Upper lobe of left lung (tissue), 6 donors: ENCODE data around the gene RECK. TPM values are rescaled to one million over a fixed set of nuclear protein-coding genes. Genes with fewer than 3 reads are reported as not detected.

Source experiments
- ATAC-seq, 2 donors: fragments of 200-7000 bp; cut with Tn5 transposase; one replicate each; pipeline ENCODE4 v1.9.1; 2022; ENCODE audit warnings: mild to moderate bottlenecking in 2 of 2, moderate library complexity in 2 of 2; ENCODE audit not compliant: low FRiP score in 2 of 2
- DNase-seq, 2 donors: peaks; one replicate each; pipeline ENCODE4 v3.0.0-alpha.2; 2019 to 2020
- H3K27ac ChIP-seq, 4 donors: fragments of 200-600 bp; sonication (generic); one replicate each; pipeline ENCODE4 v1.5.1; 2016 to 2019
- H3K27me3 ChIP-seq, 4 donors: fragments of 200-600 bp; sonication (generic); one replicate each; pipeline ENCODE4 v1.5.1; 2017 to 2019
- H3K36me3 ChIP-seq, 4 donors: fragments of 200-600 bp; sonication (generic); one replicate each; pipeline ENCODE4 v1.5.1; 2016 to 2019
- H3K4me1 ChIP-seq, 4 donors: fragments of 200-600 bp; sonication (generic); one replicate each; pipeline ENCODE4 v1.5.1; 2018 to 2019
- H3K4me3 ChIP-seq, 4 donors: fragments of 200-600 bp; sonication (generic); one replicate each; pipeline ENCODE4 v1.5.1; 2017 to 2019; ENCODE audit warnings: mild to moderate bottlenecking in 2 of 4, moderate library complexity in 1 of 4
- H3K9me3 ChIP-seq, 4 donors: fragments of 200-600 bp; sonication (generic); one replicate each; pipeline ENCODE4 v1.5.1; 2018 to 2019
- EP300 ChIP-seq, 4 donors: sonication (generic); formaldehyde crosslinking; IDR thresholded peaks; one replicate each; pipeline ENCODE4 v1.5.1; 2017; ENCODE audit warnings: antibody characterized with exemption in 4 of 4, control low read depth in 2 of 4
- POLR2A ChIP-seq, 4 donors: fragments of 450-650 bp; IDR thresholded peaks; one replicate each; pipeline ENCODE4 v1.5.1; 2016 to 2017; ENCODE audit warnings: antibody characterized with exemption in 4 of 4, mild to moderate bottlenecking in 2 of 4
- POLR2AphosphoS5 ChIP-seq, 2 donors: sonication (generic); formaldehyde crosslinking; IDR thresholded peaks; one replicate each; pipeline ENCODE4 v1.5.1; 2017; ENCODE audit warnings: antibody characterized with exemption in 2 of 2
- WGBS, 2 donors: methylation state at CpG; one replicate each; pipeline ENCODE4 v1.1.5; 2017 to 2018; 5-methylcytosine and 5-hydroxymethylcytosine counted together
- total RNA-seq, 6 donors: library from RNA; depleted of rRNA in 4 of 6; stranded (reverse); fragments of >200 nt in 4 of 6; gene quantifications; one replicate each; pipeline versions ENCODE4 v1.1.0 to v1.2.1, GENCODE V29; 2016 to 2021
- TF ChIP-seq, protein P1 (sequence below), 6 experiments: fragments of 450-650 bp in 4 of 6; fragments of 200-600 bp in 2 of 6; sonication (generic) in 2 of 6; IDR thresholded peaks; one replicate each; pipeline ENCODE4 v1.5.1; 2016 to 2019; ENCODE audit warnings: antibody characterized with exemption in 6 of 6
- donor health status: DM: no; HTN: no; CAD: no; lungs with moderate emphysema.
- donor health status: DM: no; HTN: yes; CAD: no; lungs with severe emphysema.

RECK gene
- total RNA-seq, 6 donors from 2014 or later, result 8.4 to 17.6 (median 11.0) TPM

DNA sequence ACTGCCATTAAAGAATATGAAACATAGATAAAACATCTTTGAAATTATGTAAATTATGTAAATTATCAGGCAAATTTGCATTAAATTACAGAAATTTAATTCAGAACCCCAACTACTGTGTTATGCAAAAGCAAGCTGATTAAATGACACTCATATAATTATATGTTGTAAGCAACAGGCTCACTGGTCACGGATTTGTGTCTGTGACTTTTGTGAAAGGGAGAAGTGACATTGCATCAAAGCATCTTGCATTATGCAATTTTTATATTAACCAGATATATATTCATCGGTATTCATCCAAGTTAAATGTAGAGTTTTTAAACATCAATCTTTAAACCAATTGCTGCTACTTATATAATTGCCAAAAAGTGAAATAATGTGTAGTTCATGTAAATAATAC lies 86.8 kb downstream of the RECK start:
- H3K4me3 ChIP-seq, result no peak overlapping the region
- no peak for ATAC-seq
- TF ChIP-seq EP300 (IDR thresholded peaks at IDR 0.05) (no peak), POLR2A (IDR thresholded peaks at IDR 0.05) (no peak), POLR2AphosphoS5 (IDR thresholded peaks at IDR 0.05) (no peak)
- TF ChIP-seq, protein P1, sequence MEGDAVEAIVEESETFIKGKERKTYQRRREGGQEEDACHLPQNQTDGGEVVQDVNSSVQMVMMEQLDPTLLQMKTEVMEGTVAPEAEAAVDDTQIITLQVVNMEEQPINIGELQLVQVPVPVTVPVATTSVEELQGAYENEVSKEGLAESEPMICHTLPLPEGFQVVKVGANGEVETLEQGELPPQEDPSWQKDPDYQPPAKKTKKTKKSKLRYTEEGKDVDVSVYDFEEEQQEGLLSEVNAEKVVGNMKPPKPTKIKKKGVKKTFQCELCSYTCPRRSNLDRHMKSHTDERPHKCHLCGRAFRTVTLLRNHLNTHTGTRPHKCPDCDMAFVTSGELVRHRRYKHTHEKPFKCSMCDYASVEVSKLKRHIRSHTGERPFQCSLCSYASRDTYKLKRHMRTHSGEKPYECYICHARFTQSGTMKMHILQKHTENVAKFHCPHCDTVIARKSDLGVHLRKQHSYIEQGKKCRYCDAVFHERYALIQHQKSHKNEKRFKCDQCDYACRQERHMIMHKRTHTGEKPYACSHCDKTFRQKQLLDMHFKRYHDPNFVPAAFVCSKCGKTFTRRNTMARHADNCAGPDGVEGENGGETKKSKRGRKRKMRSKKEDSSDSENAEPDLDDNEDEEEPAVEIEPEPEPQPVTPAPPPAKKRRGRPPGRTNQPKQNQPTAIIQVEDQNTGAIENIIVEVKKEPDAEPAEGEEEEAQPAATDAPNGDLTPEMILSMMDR (IDR thresholded peaks at IDR 0.05), result no peak
- WGBS, 2 donors, result 75 to 82% methylated on average over 2 of the region's 2 CpGs
- peaks cover 6 to 12% (median 8%) of the 10 kb centered on the region in 4 donors for H3K4me1 ChIP-seq
- H3K36me3 ChIP-seq, result peaks cover 0 to 25% (median 0%) of the 10 kb centered on the region in 4 donors
- no peak overlapping the region for H3K27ac ChIP-seq
- no peaks in the 10 kb centered on the region for H3K9me3 ChIP-seq
- H3K27me3 ChIP-seq, result no peaks in the 10 kb centered on the region
- DNase-seq, result no peak

DNA sequence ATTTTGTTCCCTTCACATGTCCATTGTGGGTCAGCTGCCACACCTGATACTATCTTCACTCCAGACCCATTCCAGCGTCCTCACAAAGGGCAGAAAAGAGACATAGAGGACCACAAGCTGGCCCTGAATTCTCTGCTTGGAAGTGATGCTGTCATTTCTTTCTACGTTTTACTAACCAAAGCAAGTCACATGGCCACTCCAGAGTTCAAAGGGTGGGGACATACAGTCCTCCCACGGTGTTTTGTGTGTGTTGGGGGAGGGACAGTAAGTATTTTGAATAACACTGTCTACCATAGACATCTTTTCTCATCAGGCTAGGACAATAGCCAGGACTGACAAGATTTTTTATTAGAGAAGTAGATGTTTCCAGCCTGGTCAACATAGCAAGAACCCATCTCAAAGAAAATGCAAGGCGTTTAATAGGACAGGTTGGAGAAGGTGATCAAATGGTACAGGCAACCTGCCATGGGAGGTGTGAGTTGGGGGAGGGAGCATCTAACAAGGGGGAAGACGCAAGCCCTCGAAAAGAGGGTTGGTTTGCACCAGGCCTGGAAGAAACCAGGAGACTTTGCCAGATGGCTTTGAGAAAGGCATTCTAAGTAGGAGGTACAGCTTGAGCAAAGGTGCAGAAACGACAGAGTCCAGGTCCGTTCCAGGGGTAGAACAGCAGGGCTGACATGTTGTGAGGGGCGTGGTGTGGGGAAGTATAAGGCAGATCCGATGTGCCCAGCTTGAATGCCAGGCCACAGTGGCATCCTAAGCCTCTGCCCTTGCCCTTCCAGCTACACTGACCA lies 88.5 kb downstream of the RECK start:
- 78 to 79% methylated on average over 10 of the region's 10 CpGs for WGBS, 2 donors
- Histone ChIP-seq H3K27ac (no peak overlapping the region), H3K4me3 (no peak overlapping the region), H3K4me1 (peaks cover 0 to 7% (median 2%) of the 10 kb centered on the region in 4 donors), H3K36me3 (peaks cover 0 to 23% (median 0%) of the 10 kb centered on the region in 4 donors), H3K9me3 (no peaks in the 10 kb centered on the region), H3K27me3 (no peaks in the 10 kb centered on the region)
- ATAC-seq (no peak), DNase-seq (no peak)
- TF ChIP-seq, protein P1 (IDR thresholded peaks at IDR 0.05), result no peak
- no peak for TF ChIP-seq POLR2A (IDR thresholded peaks at IDR 0.05)
- TF ChIP-seq POLR2AphosphoS5 (IDR thresholded peaks at IDR 0.05), result no peak
- TF ChIP-seq EP300 (IDR thresholded peaks at IDR 0.05), result no peak

DNA sequence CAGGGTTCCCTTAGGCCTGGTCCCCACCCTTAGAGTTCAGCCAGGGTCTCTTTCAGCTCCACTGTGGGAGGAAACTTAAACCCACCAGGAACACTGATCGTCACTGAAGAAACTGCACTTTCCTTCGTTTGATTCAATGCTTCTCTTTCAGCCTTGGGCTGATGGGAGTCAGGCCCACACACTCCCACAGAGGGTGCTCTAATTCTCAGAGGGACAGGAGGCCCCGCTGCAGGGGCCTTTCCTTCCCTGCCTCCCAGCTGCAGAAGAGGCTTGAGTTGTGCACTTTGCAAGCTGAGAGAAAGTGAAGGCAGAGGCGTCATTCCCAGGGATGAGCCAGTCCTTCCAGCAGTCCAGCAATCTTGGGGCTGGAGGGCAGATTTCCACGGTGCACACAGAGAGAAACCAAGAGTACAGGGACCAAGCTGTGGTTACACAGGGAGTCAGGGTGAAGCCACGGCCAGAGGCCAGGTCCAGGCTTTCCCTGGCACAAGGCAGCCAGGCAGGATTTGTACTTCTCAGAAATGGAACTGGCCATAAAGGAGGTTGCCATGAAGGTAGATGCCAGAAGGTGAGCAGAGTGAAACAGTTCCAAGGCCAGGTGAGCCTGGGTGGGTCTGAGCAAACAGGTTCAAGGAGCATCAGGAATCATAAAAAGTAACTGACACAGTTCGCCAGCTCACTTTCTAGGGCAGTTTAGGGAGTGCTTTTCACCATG lies 89.5 kb downstream of the RECK start:
- H3K9me3 ChIP-seq, result no peaks in the 10 kb centered on the region
- DNase-seq, result no peak
- no peak for TF ChIP-seq POLR2AphosphoS5 (IDR thresholded peaks at IDR 0.05)
- no peak for TF ChIP-seq POLR2A (IDR thresholded peaks at IDR 0.05)
- TF ChIP-seq, protein P1 (IDR thresholded peaks at IDR 0.05), result no peak
- no peak for TF ChIP-seq EP300 (IDR thresholded peaks at IDR 0.05)
- H3K4me1 ChIP-seq, result peaks cover 0 to 7% (median 2%) of the 10 kb centered on the region in 4 donors
- no peak overlapping the region for H3K4me3 ChIP-seq
- peaks cover 0 to 23% (median 0%) of the 10 kb centered on the region in 4 donors for H3K36me3 ChIP-seq
- WGBS, 2 donors, result 69 to 73% methylated on average over 7 of the region's 7 CpGs
- no peaks in the 10 kb centered on the region for H3K27me3 ChIP-seq
- no peak for ATAC-seq
- H3K27ac ChIP-seq, result no peak overlapping the region

DNA sequence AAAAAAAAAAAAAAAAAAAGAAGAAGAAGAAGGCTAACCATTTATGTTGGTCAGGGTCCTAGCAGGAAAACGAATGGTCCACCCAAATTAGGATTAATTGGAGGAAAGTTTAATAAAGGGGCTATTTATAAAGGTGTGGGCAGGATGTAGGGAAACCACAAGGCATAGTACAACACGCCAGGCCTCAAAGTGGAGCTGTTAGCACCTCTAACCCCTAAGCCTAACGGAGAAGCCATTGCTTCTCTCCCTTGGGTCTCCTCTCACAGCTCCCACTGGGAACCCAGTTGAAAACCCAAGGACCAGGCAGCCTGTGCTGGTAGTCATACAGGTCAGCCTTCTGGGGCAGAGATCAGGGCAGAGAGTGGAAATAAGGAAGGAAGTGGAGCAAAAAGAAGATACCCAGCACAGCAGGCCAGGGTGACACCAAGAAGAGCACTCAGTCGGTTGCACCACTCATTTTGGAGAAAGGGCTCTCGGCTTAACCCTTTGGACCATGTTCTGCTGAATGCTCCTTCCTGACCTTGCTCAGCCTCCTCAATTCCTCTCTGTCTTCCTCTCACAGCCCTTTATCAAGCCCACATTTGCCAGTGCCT lies 91.0 kb downstream of the RECK start:
- no peak overlapping the region for H3K4me3 ChIP-seq
- ATAC-seq (peak; percentile 79 to 80), DNase-seq (peak in 1 of 2 donors; percentile 63)
- H3K27ac ChIP-seq, result peak overlapping the region; percentile 51 to 64 (median 58)
- 56 to 69% methylated on average over 5 of the region's 5 CpGs for WGBS, 2 donors
- H3K36me3 ChIP-seq, result peaks cover 0 to 7% (median 0%) of the 10 kb centered on the region in 4 donors
- no peaks in the 10 kb centered on the region for H3K9me3 ChIP-seq
- TF ChIP-seq POLR2AphosphoS5 (IDR thresholded peaks at IDR 0.05) (no peak), POLR2A (IDR thresholded peaks at IDR 0.05) (no peak), EP300 (IDR thresholded peaks at IDR 0.05) (no peak)
- TF ChIP-seq, protein P1 (IDR thresholded peaks at IDR 0.05), result no peak
- peaks cover 0 to 7% (median 2%) of the 10 kb centered on the region in 4 donors for H3K4me1 ChIP-seq
- no peaks in the 10 kb centered on the region for H3K27me3 ChIP-seq
